ENCODE results near the gene NTRK3. TPM values are rescaled to one million over a fixed set of nuclear protein-coding genes. Genes with fewer than 3 reads are reported as not detected.

NTRK3 gene
- total RNA-seq, 4 donors from 2014 or later, result 0.09 to 2.7 (median 0.62) TPM

- TF ChIP-seq, protein P1, sequence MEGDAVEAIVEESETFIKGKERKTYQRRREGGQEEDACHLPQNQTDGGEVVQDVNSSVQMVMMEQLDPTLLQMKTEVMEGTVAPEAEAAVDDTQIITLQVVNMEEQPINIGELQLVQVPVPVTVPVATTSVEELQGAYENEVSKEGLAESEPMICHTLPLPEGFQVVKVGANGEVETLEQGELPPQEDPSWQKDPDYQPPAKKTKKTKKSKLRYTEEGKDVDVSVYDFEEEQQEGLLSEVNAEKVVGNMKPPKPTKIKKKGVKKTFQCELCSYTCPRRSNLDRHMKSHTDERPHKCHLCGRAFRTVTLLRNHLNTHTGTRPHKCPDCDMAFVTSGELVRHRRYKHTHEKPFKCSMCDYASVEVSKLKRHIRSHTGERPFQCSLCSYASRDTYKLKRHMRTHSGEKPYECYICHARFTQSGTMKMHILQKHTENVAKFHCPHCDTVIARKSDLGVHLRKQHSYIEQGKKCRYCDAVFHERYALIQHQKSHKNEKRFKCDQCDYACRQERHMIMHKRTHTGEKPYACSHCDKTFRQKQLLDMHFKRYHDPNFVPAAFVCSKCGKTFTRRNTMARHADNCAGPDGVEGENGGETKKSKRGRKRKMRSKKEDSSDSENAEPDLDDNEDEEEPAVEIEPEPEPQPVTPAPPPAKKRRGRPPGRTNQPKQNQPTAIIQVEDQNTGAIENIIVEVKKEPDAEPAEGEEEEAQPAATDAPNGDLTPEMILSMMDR (IDR thresholded peaks at IDR 0.05), result no peak
- TF ChIP-seq POLR2A (IDR thresholded peaks at IDR 0.05), result no peak
- no peaks in the 10 kb centered on the region for H3K36me3 ChIP-seq
- intact Hi-C loops (cut with DNase I), result no loop called here
- H3K4me1 ChIP-seq, result peaks cover 0 to 20% (median 3%) of the 10 kb centered on the region in 3 donors
- H3K4me3 ChIP-seq, result no peak overlapping the region
- no peak overlapping the region for H3K27ac ChIP-seq
- DNase-seq, result no peak
- H3K27me3 ChIP-seq, result no peaks in the 10 kb centered on the region
- H3K9me3 ChIP-seq, result no peaks in the 10 kb centered on the region
- WGBS, 2 donors, result 20% methylated on average over 1 to 4 of the region's 4 CpGs
Observed at GRCh38 chr15:87962428-87962827, 294.1 kb downstream of the NTRK3 start.

GRCh38 chr15:87961851-87962420 is 294.6 kb downstream of the NTRK3 start:
- Histone ChIP-seq H3K36me3 (no peaks in the 10 kb centered on the region), H3K27me3 (no peaks in the 10 kb centered on the region), H3K4me3 (no peak overlapping the region), H3K27ac (no peak overlapping the region), H3K9me3 (no peaks in the 10 kb centered on the region), H3K4me1 (peaks cover 0 to 20% (median 3%) of the 10 kb centered on the region in 3 donors)
- intact Hi-C loops (cut with DNase I), result no loop called here
- 50 to 53% methylated on average over 2 of the region's 2 CpGs for WGBS, 2 donors
- no peak for TF ChIP-seq POLR2A (IDR thresholded peaks at IDR 0.05)
- TF ChIP-seq, protein P1 (IDR thresholded peaks at IDR 0.05), result no peak
- no peak for DNase-seq

GRCh38 chr15:87959662-87960061 is 296.9 kb downstream of the NTRK3 start:
- WGBS, 2 donors, result 74 to 88% methylated on average over 3 to 4 of the region's 4 CpGs
- Histone ChIP-seq H3K9me3 (no peaks in the 10 kb centered on the region), H3K4me3 (no peak overlapping the region), H3K4me1 (peaks cover 0 to 20% (median 3%) of the 10 kb centered on the region in 3 donors), H3K27me3 (no peaks in the 10 kb centered on the region), H3K27ac (no peak overlapping the region), H3K36me3 (no peaks in the 10 kb centered on the region)
- DNase-seq, result no peak
- intact Hi-C loops (cut with DNase I), result no loop called here
- TF ChIP-seq POLR2A (IDR thresholded peaks at IDR 0.05), result no peak
- TF ChIP-seq, protein P1 (IDR thresholded peaks at IDR 0.05), result no peak

DNA sequence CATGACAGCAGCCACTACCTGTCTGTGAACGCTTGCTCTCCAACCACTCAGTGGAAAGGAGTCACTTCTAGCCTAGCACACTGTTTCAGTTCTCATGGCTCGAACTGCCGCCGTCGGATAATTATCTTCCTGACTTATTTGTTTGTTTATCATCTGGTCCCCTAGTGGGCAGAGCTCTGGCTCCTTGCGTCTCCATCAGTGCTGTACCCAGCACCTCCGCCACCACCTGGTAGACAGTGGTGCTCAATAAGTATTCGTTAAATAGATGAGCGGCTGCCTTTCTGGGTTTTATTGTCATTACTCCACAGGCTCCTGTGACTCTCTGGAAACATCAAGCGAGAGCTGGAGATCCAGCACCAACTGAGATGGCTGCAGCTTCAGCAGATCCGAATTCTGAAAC is 297.5 kb downstream of the NTRK3 start:
- intact Hi-C loops (cut with DNase I), result no loop called here
- TF ChIP-seq, protein P1 (IDR thresholded peaks at IDR 0.05), result no peak
- no peak for TF ChIP-seq POLR2A (IDR thresholded peaks at IDR 0.05)
- WGBS, 2 donors, result 72 to 88% methylated on average over 7 to 10 of the region's 11 CpGs

GRCh38 chr15:87955284-87955909 is 301.1 kb downstream of the NTRK3 start:
- no peak for TF ChIP-seq POLR2A (IDR thresholded peaks at IDR 0.05)
- TF ChIP-seq, protein P1 (IDR thresholded peaks at IDR 0.05), result no peak
- Histone ChIP-seq H3K4me1 (no peaks in the 10 kb centered on the region), H3K4me3 (no peak overlapping the region), H3K27ac (no peak overlapping the region), H3K9me3 (no peaks in the 10 kb centered on the region), H3K36me3 (no peaks in the 10 kb centered on the region), H3K27me3 (no peaks in the 10 kb centered on the region)
- whole genome bisulfite sequencing, 2 donors, result 70 to 88% methylated on average over 7 to 10 of the region's 10 CpGs
- intact Hi-C loops (cut with DNase I), result no loop called here
- no peak for DNase-seq

More for the DNA sequence above, 297.5 kb downstream of the NTRK3 start:
- no peaks in the 10 kb centered on the region for H3K27me3 ChIP-seq
- no peak overlapping the region for H3K27ac ChIP-seq
- no peak overlapping the region for H3K4me3 ChIP-seq
- H3K36me3 ChIP-seq, result no peaks in the 10 kb centered on the region
- H3K9me3 ChIP-seq, result no peaks in the 10 kb centered on the region
- no peak for DNase-seq
- H3K4me1 ChIP-seq, result peaks cover 0 to 20% (median 3%) of the 10 kb centered on the region in 3 donors
